Trophoblast cell (in vitro differentiated cells and primary cell): ENCODE data around the gene PLA2G4A.

Source experiments
- DNase-seq, 2 donors: peaks; one replicate each; pipeline ENCODE4 v3.0.0-alpha.2; 2016
- H2AFZ ChIP-seq: 2 replicates; pipeline ENCODE4 v1.6.1; 2013; ENCODE audit warnings: low read length, moderate library complexity, mild to moderate bottlenecking; ENCODE audit not compliant: insufficient read depth, poor library complexity
- H2AK5ac ChIP-seq: 2 replicates; pipeline ENCODE4 v1.6.1; 2013; ENCODE audit warnings: mild to moderate bottlenecking, low read length
- H2BK120ac ChIP-seq: 2 replicates; pipeline ENCODE4 v1.6.1; 2013; ENCODE audit warnings: low read length, mild to moderate bottlenecking, moderate library complexity; ENCODE audit not compliant: insufficient read depth, poor library complexity
- H2BK12ac ChIP-seq: 2 replicates; pipeline ENCODE4 v1.6.1; 2013; ENCODE audit warnings: mild to moderate bottlenecking, low read length, moderate library complexity
- H2BK5ac ChIP-seq: 2 replicates; pipeline ENCODE4 v1.6.1; 2013; ENCODE audit warnings: low read length, low read depth, moderate library complexity, mild to moderate bottlenecking; ENCODE audit not compliant: poor library complexity
- H3K14ac ChIP-seq: 2 replicates; pipeline ENCODE4 v1.6.1; 2013; ENCODE audit warnings: mild to moderate bottlenecking, low read length
- H3K18ac ChIP-seq: 2 replicates; pipeline ENCODE4 v1.6.1; 2013; ENCODE audit warnings: mild to moderate bottlenecking, low read length
- H3K23ac ChIP-seq: 2 replicates; pipeline ENCODE4 v1.6.1; 2013; ENCODE audit warnings: low read length
- H3K27ac ChIP-seq: 2 replicates; pipeline ENCODE4 v1.5.1; 2013; ENCODE audit warnings: low read depth, mild to moderate bottlenecking, inconsistent platforms, low read length, moderate library complexity
- H3K27me3 ChIP-seq: 2 replicates; pipeline ENCODE4 v1.6.1; 2013; ENCODE audit warnings: inconsistent platforms, mild to moderate bottlenecking, low read length, moderate library complexity; ENCODE audit not compliant: insufficient read depth
- H3K36me3 ChIP-seq, 2 experiments: 1 replicate in 1 of 2; 2 replicates in 1 of 2; pipeline ENCODE4 v1.6.1; 2013; ENCODE audit warnings: low read length in 2 of 2, mild to moderate bottlenecking in 2 of 2, moderate library complexity in 1 of 2; ENCODE audit not compliant: insufficient read depth in 2 of 2, control insufficient read depth in 1 of 2
- H3K4ac ChIP-seq: 2 replicates; pipeline ENCODE4 v1.6.1; 2013; ENCODE audit warnings: low read depth, mild to moderate bottlenecking, low read length, moderate library complexity
- H3K4me1 ChIP-seq, 2 experiments: 1 replicate in 1 of 2; 2 replicates in 1 of 2; pipeline ENCODE4 v1.6.1; 2013; ENCODE audit warnings: low read length in 2 of 2, mild to moderate bottlenecking in 2 of 2, moderate library complexity in 1 of 2; ENCODE audit not compliant: insufficient read depth in 2 of 2, control insufficient read depth in 1 of 2
- H3K4me2 ChIP-seq: 2 replicates; pipeline ENCODE4 v1.6.1; 2013; ENCODE audit warnings: inconsistent platforms, mild to moderate bottlenecking, low read length, moderate library complexity
- H3K4me3 ChIP-seq: 2 replicates; pipeline ENCODE4 v1.5.1; 2013; ENCODE audit warnings: mild to moderate bottlenecking, low read depth, low read length, inconsistent platforms
- H3K79me1 ChIP-seq: one replicate; pipeline ENCODE4 v1.6.1; 2013; ENCODE audit warnings: low read length
- H3K79me2 ChIP-seq: 2 replicates; pipeline ENCODE4 v1.6.1; 2013; ENCODE audit warnings: low read length, mild to moderate bottlenecking; ENCODE audit not compliant: control insufficient read depth, insufficient read depth, poor library complexity
- H3K9ac ChIP-seq: 2 replicates; pipeline ENCODE4 v1.6.1; 2013; ENCODE audit warnings: mild to moderate bottlenecking, low read length
- H3K9me3 ChIP-seq: 2 replicates; pipeline ENCODE4 v1.6.1; 2013; ENCODE audit warnings: low read depth, mild to moderate bottlenecking, control low read depth, inconsistent platforms, low read length; ENCODE audit not compliant: insufficient read depth
- H4K12ac ChIP-seq: 2 replicates; pipeline ENCODE4 v1.6.1; 2013; ENCODE audit warnings: low read depth, mild to moderate bottlenecking, low read length, moderate library complexity
- H4K8ac ChIP-seq: 2 replicates; pipeline ENCODE4 v1.6.1; 2013; ENCODE audit warnings: low read depth, mild to moderate bottlenecking, low read length, moderate library complexity
- H4K91ac ChIP-seq: one replicate; pipeline ENCODE4 v1.6.1; 2013; ENCODE audit warnings: low read depth, mild to moderate bottlenecking, low read length, moderate library complexity
- WGBS: extraction: QIAGEN DNeasy Blood & Tissue Kit; methylation state at CpG from one replicate; pipeline ENCODE4 v1.1.7; 2013; ENCODE audit warnings: missing lambda C conversion rate; ENCODE audit not compliant: insufficient read length, insufficient coverage; ENCODE audit errors: extremely low coverage; 5-methylcytosine and 5-hydroxymethylcytosine counted together

PLA2G4A gene

GRCh38 chr1:187037973-187038553 is 209.3 kb downstream of the PLA2G4A start:
- WGBS, result no CpG with 5 or more reads among the region's 1 CpG
- no peak overlapping the region for H3K4me3 ChIP-seq

More at GRCh38 chr1:187037973-187038553, 209.3 kb downstream of the PLA2G4A start:
- Histone ChIP-seq H3K79me2 (no peaks in the 10 kb centered on the region), H4K91ac (no peak overlapping the region), H3K27me3 (no peaks in the 10 kb centered on the region), H3K14ac (no peak overlapping the region), H3K9me3 (no peaks in the 10 kb centered on the region), H2AFZ (no peak overlapping the region), H3K18ac (no peak overlapping the region), H3K9ac (no peak overlapping the region), H3K79me1 (no peaks in the 10 kb centered on the region), H2BK12ac (no peak overlapping the region), H4K12ac (no peak overlapping the region), H3K4me1 (no peaks in the 10 kb centered on the region), H3K23ac (no peak overlapping the region), H3K4ac (no peak overlapping the region), H2BK5ac (no peak overlapping the region), H3K36me3 (no peaks in the 10 kb centered on the region), H2AK5ac (no peak overlapping the region), H3K27ac (no peak overlapping the region), H2BK120ac (no peak overlapping the region), H4K8ac (no peak overlapping the region), H3K4me2 (no peak overlapping the region)
- no peak for DNase-seq
